SK-N-SH treated with all-trans-retinoic acid at 6 μM for 48 hours (cell line): ENCODE results near the gene DUSP6.

Experiments
- ATAC-seq: fragments of 200-7000 bp; cut with Tn5 transposase; 3 replicates; pipeline ENCODE4 v1.9.1; 2020; ENCODE audit warnings: mild to moderate bottlenecking, moderate library complexity
- ARNTL ChIP-seq: fragments of 450-650 bp; formaldehyde crosslinking; IDR thresholded peaks from 2 replicates; pipeline ENCODE4 v1.5.0; 2020; ENCODE audit warnings: low read depth, mild to moderate bottlenecking, moderate library complexity, borderline replicate concordance
- BACH2 ChIP-seq: fragments of 250-450 bp; sonication (Bioruptor Pico); IDR thresholded peaks from 2 replicates; pipeline ENCODE4 v1.9.0; 2021; ENCODE audit warnings: mild to moderate bottlenecking, borderline replicate concordance
- CSDC2 ChIP-seq: fragments of 250-450 bp; sonication (Bioruptor Pico); IDR thresholded peaks from 2 replicates; pipeline ENCODE4 v1.5.0; 2020; ENCODE audit warnings: mild to moderate bottlenecking, moderate library complexity
- ESRRG ChIP-seq: fragments of 250-450 bp; sonication (Bioruptor Pico); IDR thresholded peaks from 2 replicates; pipeline ENCODE4 v1.6.1; 2021; ENCODE audit warnings: mild to moderate bottlenecking
- GLIS3 ChIP-seq: fragments of 250-450 bp; sonication (Bioruptor Pico); IDR thresholded peaks from 2 replicates; pipeline ENCODE4 v1.5.0; 2020; ENCODE audit warnings: mild to moderate bottlenecking, moderate library complexity
- ISL1 ChIP-seq: fragments of 250-450 bp; sonication (Bioruptor Pico); IDR thresholded peaks from 2 replicates; pipeline ENCODE4 v2.1.2; 2022; ENCODE audit warnings: mild to moderate bottlenecking, moderate library complexity
- OSR1 ChIP-seq: fragments of 250-450 bp; sonication (Bioruptor Pico); IDR thresholded peaks from 2 replicates; pipeline ENCODE4 v1.8.0; 2022; ENCODE audit warnings: moderate library complexity, mild to moderate bottlenecking, inconsistent platforms
- PPARA ChIP-seq: fragments of 250-450 bp; sonication (Bioruptor Pico); IDR thresholded peaks from 2 replicates; pipeline ENCODE4 v1.5.0; 2020; ENCODE audit warnings: mild to moderate bottlenecking, borderline replicate concordance
- RARB ChIP-seq: fragments of 250-450 bp; sonication (Bioruptor Pico); IDR thresholded peaks from 2 replicates; pipeline ENCODE4 v1.8.0; 2021; ENCODE audit warnings: mild to moderate bottlenecking, moderate library complexity
- SNAI2 ChIP-seq: fragments of 250-450 bp; sonication (Bioruptor Pico); IDR thresholded peaks from 2 replicates; pipeline ENCODE4 v1.5.0; 2020; ENCODE audit warnings: mild to moderate bottlenecking, moderate library complexity
- TCF4 ChIP-seq: fragments of 250-450 bp; sonication (Bioruptor Pico); IDR thresholded peaks from 2 replicates; pipeline ENCODE4 v1.8.0; 2021; ENCODE audit warnings: mild to moderate bottlenecking, moderate library complexity, borderline replicate concordance
- TOX ChIP-seq: fragments of 250-450 bp; sonication (Bioruptor Pico); IDR thresholded peaks from 2 replicates; pipeline ENCODE4 v1.8.0; 2021; ENCODE audit warnings: mild to moderate bottlenecking, moderate library complexity, borderline replicate concordance
- ZC3H10 ChIP-seq: fragments of 250-450 bp; sonication (Bioruptor Pico); IDR thresholded peaks from 2 replicates; pipeline ENCODE4 v1.5.1; 2021; ENCODE audit warnings: mild to moderate bottlenecking, moderate library complexity
- ZFP3 ChIP-seq: fragments of 250-450 bp; sonication (Bioruptor Pico); IDR thresholded peaks from 2 replicates; pipeline ENCODE4 v1.5.0; 2020; ENCODE audit warnings: mild to moderate bottlenecking, moderate library complexity
- ZFP30 ChIP-seq: fragments of 450-650 bp; formaldehyde crosslinking; IDR thresholded peaks from 2 replicates; pipeline ENCODE4 v1.5.0; 2022; ENCODE audit warnings: mild to moderate bottlenecking, moderate library complexity
- ZNF565 ChIP-seq: fragments of 450-650 bp; formaldehyde crosslinking; conservative IDR thresholded peaks from 2 replicates; pipeline ENCODE4 v1.5.0; 2020; ENCODE audit warnings: low read depth, mild to moderate bottlenecking, moderate library complexity
- ZNF70 ChIP-seq: fragments of 450-650 bp; formaldehyde crosslinking; IDR thresholded peaks from 2 replicates; pipeline ENCODE4 v1.5.0; 2020; ENCODE audit warnings: mild to moderate bottlenecking, moderate library complexity
- ZNF8 ChIP-seq: fragments of 450-650 bp; formaldehyde crosslinking; IDR thresholded peaks from 2 replicates; pipeline ENCODE4 v1.5.0; 2020; ENCODE audit warnings: mild to moderate bottlenecking, moderate library complexity
- TF ChIP-seq, protein P1 (sequence below): fragments of 250-450 bp; sonication (Bioruptor Pico); IDR thresholded peaks from 2 replicates; pipeline ENCODE4 v1.5.1; 2020; ENCODE audit warnings: low read depth, mild to moderate bottlenecking, moderate library complexity
- TF ChIP-seq, protein P2 (sequence below): fragments of 250-450 bp; sonication (Bioruptor Pico); IDR thresholded peaks from 2 replicates; pipeline ENCODE4 v1.5.0; 2020; ENCODE audit warnings: mild to moderate bottlenecking, moderate library complexity
- TF ChIP-seq, protein P3 (sequence below): fragments of 250-450 bp; sonication (Bioruptor Pico); IDR thresholded peaks from 2 replicates; pipeline ENCODE4 v1.8.0; 2020; ENCODE audit warnings: mild to moderate bottlenecking, moderate library complexity, borderline replicate concordance
- TF ChIP-seq, protein P4 (sequence below): fragments of 250-450 bp; sonication (Bioruptor Pico); IDR thresholded peaks from 2 replicates; pipeline ENCODE4 v1.8.0; 2021; ENCODE audit warnings: low read depth, mild to moderate bottlenecking, moderate library complexity, borderline replicate concordance
- TF ChIP-seq, protein P5 (sequence below): fragments of 250-450 bp; sonication (Bioruptor Pico); IDR thresholded peaks from 2 replicates; pipeline ENCODE4 v1.5.1; 2021; ENCODE audit warnings: mild to moderate bottlenecking, moderate library complexity

The DUSP6 gene

GRCh38 chr12:89366676-89367364 is 14.5 kb upstream of the DUSP6 start:
- no peak for ATAC-seq
- TF ChIP-seq ZNF70 (CRISPR knock-in tag) = no peak
- no peak for TF ChIP-seq ZC3H10 (CRISPR knock-in tag)
- TF ChIP-seq GLIS3 = no peak
- no peak for TF ChIP-seq TCF4 (CRISPR knock-in tag)
- TF ChIP-seq CSDC2 (CRISPR knock-in tag) = no peak
- TF ChIP-seq ARNTL (CRISPR knock-in tag) = no peak
- TF ChIP-seq PPARA (CRISPR knock-in tag) = no peak
- no peak for TF ChIP-seq TOX (CRISPR knock-in tag)
- TF ChIP-seq, protein P1, sequence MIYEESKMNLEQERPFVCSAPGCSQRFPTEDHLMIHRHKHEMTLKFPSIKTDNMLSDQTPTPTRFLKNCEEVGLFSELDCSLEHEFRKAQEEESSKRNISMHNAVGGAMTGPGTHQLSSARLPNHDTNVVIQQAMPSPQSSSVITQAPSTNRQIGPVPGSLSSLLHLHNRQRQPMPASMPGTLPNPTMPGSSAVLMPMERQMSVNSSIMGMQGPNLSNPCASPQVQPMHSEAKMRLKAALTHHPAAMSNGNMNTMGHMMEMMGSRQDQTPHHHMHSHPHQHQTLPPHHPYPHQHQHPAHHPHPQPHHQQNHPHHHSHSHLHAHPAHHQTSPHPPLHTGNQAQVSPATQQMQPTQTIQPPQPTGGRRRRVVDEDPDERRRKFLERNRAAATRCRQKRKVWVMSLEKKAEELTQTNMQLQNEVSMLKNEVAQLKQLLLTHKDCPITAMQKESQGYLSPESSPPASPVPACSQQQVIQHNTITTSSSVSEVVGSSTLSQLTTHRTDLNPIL = no peak
- TF ChIP-seq, protein P2, sequence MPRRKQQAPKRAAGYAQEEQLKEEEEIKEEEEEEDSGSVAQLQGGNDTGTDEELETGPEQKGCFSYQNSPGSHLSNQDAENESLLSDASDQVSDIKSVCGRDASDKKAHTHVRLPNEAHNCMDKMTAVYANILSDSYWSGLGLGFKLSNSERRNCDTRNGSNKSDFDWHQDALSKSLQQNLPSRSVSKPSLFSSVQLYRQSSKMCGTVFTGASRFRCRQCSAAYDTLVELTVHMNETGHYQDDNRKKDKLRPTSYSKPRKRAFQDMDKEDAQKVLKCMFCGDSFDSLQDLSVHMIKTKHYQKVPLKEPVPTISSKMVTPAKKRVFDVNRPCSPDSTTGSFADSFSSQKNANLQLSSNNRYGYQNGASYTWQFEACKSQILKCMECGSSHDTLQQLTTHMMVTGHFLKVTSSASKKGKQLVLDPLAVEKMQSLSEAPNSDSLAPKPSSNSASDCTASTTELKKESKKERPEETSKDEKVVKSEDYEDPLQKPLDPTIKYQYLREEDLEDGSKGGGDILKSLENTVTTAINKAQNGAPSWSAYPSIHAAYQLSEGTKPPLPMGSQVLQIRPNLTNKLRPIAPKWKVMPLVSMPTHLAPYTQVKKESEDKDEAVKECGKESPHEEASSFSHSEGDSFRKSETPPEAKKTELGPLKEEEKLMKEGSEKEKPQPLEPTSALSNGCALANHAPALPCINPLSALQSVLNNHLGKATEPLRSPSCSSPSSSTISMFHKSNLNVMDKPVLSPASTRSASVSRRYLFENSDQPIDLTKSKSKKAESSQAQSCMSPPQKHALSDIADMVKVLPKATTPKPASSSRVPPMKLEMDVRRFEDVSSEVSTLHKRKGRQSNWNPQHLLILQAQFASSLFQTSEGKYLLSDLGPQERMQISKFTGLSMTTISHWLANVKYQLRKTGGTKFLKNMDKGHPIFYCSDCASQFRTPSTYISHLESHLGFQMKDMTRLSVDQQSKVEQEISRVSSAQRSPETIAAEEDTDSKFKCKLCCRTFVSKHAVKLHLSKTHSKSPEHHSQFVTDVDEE (CRISPR knock-in tag) = no peak
- no peak for TF ChIP-seq ZNF565
- TF ChIP-seq RARB (CRISPR knock-in tag) = no peak
- no peak for TF ChIP-seq SNAI2 (CRISPR knock-in tag)
- TF ChIP-seq, protein P3, sequence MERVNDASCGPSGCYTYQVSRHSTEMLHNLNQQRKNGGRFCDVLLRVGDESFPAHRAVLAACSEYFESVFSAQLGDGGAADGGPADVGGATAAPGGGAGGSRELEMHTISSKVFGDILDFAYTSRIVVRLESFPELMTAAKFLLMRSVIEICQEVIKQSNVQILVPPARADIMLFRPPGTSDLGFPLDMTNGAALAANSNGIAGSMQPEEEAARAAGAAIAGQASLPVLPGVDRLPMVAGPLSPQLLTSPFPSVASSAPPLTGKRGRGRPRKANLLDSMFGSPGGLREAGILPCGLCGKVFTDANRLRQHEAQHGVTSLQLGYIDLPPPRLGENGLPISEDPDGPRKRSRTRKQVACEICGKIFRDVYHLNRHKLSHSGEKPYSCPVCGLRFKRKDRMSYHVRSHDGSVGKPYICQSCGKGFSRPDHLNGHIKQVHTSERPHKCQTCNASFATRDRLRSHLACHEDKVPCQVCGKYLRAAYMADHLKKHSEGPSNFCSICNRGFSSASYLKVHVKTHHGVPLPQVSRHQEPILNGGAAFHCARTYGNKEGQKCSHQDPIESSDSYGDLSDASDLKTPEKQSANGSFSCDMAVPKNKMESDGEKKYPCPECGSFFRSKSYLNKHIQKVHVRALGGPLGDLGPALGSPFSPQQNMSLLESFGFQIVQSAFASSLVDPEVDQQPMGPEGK = no peak
- no peak for TF ChIP-seq ZNF8
- TF ChIP-seq OSR1 (CRISPR knock-in tag) = no peak
- TF ChIP-seq, protein P4, sequence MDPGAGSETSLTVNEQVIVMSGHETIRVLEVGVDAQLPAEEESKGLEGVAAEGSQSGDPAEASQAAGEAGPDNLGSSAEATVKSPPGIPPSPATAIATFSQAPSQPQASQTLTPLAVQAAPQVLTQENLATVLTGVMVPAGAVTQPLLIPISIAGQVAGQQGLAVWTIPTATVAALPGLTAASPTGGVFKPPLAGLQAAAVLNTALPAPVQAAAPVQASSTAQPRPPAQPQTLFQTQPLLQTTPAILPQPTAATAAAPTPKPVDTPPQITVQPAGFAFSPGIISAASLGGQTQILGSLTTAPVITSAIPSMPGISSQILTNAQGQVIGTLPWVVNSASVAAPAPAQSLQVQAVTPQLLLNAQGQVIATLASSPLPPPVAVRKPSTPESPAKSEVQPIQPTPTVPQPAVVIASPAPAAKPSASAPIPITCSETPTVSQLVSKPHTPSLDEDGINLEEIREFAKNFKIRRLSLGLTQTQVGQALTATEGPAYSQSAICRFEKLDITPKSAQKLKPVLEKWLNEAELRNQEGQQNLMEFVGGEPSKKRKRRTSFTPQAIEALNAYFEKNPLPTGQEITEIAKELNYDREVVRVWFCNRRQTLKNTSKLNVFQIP (CRISPR knock-in tag) = no peak
- no peak for TF ChIP-seq ZFP3
- TF ChIP-seq, protein P5, sequence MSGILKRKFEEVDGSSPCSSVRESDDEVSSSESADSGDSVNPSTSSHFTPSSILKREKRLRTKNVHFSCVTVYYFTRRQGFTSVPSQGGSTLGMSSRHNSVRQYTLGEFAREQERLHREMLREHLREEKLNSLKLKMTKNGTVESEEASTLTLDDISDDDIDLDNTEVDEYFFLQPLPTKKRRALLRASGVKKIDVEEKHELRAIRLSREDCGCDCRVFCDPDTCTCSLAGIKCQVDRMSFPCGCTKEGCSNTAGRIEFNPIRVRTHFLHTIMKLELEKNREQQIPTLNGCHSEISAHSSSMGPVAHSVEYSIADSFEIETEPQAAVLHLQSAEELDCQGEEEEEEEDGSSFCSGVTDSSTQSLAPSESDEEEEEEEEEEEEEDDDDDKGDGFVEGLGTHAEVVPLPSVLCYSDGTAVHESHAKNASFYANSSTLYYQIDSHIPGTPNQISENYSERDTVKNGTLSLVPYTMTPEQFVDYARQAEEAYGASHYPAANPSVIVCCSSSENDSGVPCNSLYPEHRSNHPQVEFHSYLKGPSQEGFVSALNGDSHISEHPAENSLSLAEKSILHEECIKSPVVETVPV (CRISPR knock-in tag) = no peak

DNA sequence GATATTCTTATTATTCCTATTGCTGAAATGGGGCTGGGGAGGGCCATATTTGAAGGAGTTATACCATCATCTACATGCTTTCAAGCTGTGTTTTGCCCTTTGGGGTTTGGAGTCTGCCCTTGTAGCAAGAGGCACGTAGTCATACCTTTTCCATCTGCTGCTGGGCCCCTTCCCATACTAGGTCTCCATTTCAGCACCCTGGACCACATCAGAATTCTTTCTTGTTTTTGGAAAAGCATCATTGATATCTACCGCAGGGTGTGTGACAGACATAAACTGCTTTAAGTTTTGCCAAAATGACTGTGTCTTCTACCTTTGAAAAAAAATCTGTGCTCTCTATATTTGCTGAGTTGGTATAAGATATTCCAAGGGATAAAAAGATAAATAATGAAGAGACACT is 12.3 kb upstream of the DUSP6 start:
- ATAC-seq = no peak
- TF ChIP-seq, protein P5 (CRISPR knock-in tag) = no peak
- TF ChIP-seq ESRRG (CRISPR knock-in tag) = no peak
- TF ChIP-seq, all 23 proteins: peak for 0

DNA sequence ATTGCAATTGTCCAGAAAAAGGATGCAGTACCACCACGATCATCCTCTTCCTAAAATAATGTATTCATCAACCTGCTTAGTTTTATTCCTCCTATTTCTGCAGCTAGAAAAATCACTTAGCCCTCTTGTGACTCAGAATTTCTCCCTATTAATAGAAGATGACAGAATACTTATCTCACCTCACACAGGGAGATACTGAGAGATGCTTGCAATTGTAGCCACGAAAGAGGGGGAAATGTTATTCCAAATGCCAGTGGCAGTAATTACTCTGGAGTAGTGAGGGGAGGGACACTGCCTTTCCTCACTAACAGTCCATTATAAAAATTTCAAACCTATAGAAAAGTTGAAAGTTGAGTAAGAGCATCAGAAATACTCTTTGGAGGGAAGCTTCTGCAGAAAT is 11.8 kb upstream of the DUSP6 start:
- TF ChIP-seq ZFP30 (CRISPR knock-in tag) (no peak), TOX (CRISPR knock-in tag) (no peak), PPARA (CRISPR knock-in tag) (no peak), BACH2 (CRISPR knock-in tag) (no peak), ISL1 (CRISPR knock-in tag) (no peak), ZC3H10 (CRISPR knock-in tag) (no peak), SNAI2 (CRISPR knock-in tag) (no peak), ARNTL (CRISPR knock-in tag) (no peak)
- TF ChIP-seq, protein P2 (CRISPR knock-in tag) = no peak
- TF ChIP-seq, protein P1 = no peak
- TF ChIP-seq, all 23 proteins: peak for 0

More for the DNA sequence above, 11.8 kb upstream of the DUSP6 start:
- no peak for ATAC-seq
